H1 (cell line): ENCODE data around the gene AIF1. TPM values are rescaled to one million over a fixed set of nuclear protein-coding genes. Genes with fewer than 3 reads are reported as not detected.

Experiments
- CTCF ChIA-PET: fragments of 300-600 bp; sonication (Branson Sonifier 250); formaldehyde crosslinking; loops from one replicate; lab custom pipeline; 2021; ENCODE audit not compliant: partially characterized antibody; lab: Charles Lee
- POLR2A ChIA-PET: fragments of 300-600 bp; sonication (Branson Sonifier 250); formaldehyde crosslinking; loops from one replicate; lab custom pipeline; 2021; ENCODE audit warnings: inconsistent platforms; ENCODE audit not compliant: partially characterized antibody; lab: Charles Lee
- DNase-seq, 2 experiments: peaks; one replicate each; pipeline versions ENCODE4 v3.0.0 to v3.0.0-alpha.2; 2010 to 2022; ENCODE audit warnings: low spot score in 2 of 2, low read depth in 1 of 2, mixed read lengths in 1 of 2
- FAIRE-seq: peaks from 2 replicates; lab custom pipeline; 2011; peaks lifted over from hg19 to GRCh38; lab: Jason Lieb, UNC
- H2AFZ ChIP-seq: 2 replicates; pipeline ENCODE4 v1.8.1; 2012; ENCODE audit warnings: low read length, inconsistent platforms
- H2AK5ac ChIP-seq: 2 replicates; pipeline ENCODE4 v1.6.1; 2013; ENCODE audit warnings: low read depth, low read length
- H2BK120ac ChIP-seq: replicated peaks from 2 replicates; pipeline ENCODE3; 2013; ENCODE audit warnings: low read depth, low read length, inconsistent platforms
- H2BK12ac ChIP-seq: 2 replicates; pipeline ENCODE4 v1.6.1; 2013; ENCODE audit warnings: low read depth, low read length
- H2BK15ac ChIP-seq: 2 replicates; pipeline ENCODE4 v1.6.1; 2013; ENCODE audit warnings: low read length
- H2BK20ac ChIP-seq: 2 replicates; pipeline ENCODE4 v1.6.1; 2013; ENCODE audit warnings: low read length
- H2BK5ac ChIP-seq: 2 replicates; pipeline ENCODE4 v1.6.1; 2013; ENCODE audit warnings: low read depth, low read length
- H3K14ac ChIP-seq: 2 replicates; pipeline ENCODE4 v1.6.1; 2013; ENCODE audit warnings: inconsistent platforms; ENCODE audit not compliant: insufficient read length
- H3K18ac ChIP-seq: 2 replicates; pipeline ENCODE4 v1.6.1; 2013; ENCODE audit warnings: low read length; ENCODE audit errors: extremely low read depth
- H3K23ac ChIP-seq: 2 replicates; pipeline ENCODE4 v1.6.1; 2013; ENCODE audit warnings: inconsistent platforms; ENCODE audit not compliant: insufficient read length
- H3K23me2 ChIP-seq: 2 replicates; pipeline ENCODE4 v1.6.1; 2013; ENCODE audit warnings: low read depth, low read length
- H3K27ac ChIP-seq: 2 replicates; pipeline ENCODE4 v1.6.1; 2011; ENCODE audit warnings: low read depth, low read length, inconsistent platforms
- H3K27me3 ChIP-seq, 4 experiments: replicated peaks in 1 of 4; 1 replicate in 1 of 4; 2 replicates in 3 of 4; pipeline versions ENCODE4 v1.6.1 to v1.8.1; 2011 to 2013; ENCODE audit warnings: low read length in 3 of 4, mild to moderate bottlenecking in 3 of 4, inconsistent platforms in 2 of 4, mixed read lengths in 2 of 4, moderate library complexity in 1 of 4; ENCODE audit not compliant: control insufficient read depth in 3 of 4, insufficient read depth in 3 of 4; ENCODE audit errors: extremely low read depth in 1 of 4
- H3K36me3 ChIP-seq, 4 experiments: 2 replicates each; pipeline versions ENCODE4 v1.6.1 to v1.8.1; 2011 to 2013; ENCODE audit warnings: mild to moderate bottlenecking in 4 of 4, low read length in 3 of 4, moderate library complexity in 2 of 4, control low read depth in 1 of 4, inconsistent platforms in 1 of 4; ENCODE audit not compliant: insufficient read depth in 4 of 4, control insufficient read depth in 2 of 4
- H3K4ac ChIP-seq: replicated peaks from 2 replicates; pipeline ENCODE3; 2013; ENCODE audit warnings: low read length, low read depth, mixed read lengths, inconsistent platforms; ENCODE audit not compliant: insufficient read length
- H3K4me1 ChIP-seq, 4 experiments: replicated peaks in 1 of 4; 1 replicate in 1 of 4; 2 replicates in 3 of 4; pipeline versions ENCODE4 v1.6.1 to v1.8.1; 2011 to 2013; ENCODE audit warnings: low read length in 3 of 4, inconsistent platforms in 2 of 4, mixed read lengths in 1 of 4; ENCODE audit not compliant: insufficient read depth in 4 of 4, control insufficient read depth in 3 of 4
- H3K4me2 ChIP-seq, 2 experiments: 2 replicates each; pipeline versions ENCODE4 v1.6.1 to v1.8.1; 2011 to 2013; ENCODE audit warnings: low read depth in 2 of 2, low read length in 2 of 2, control low read depth in 1 of 2, inconsistent platforms in 1 of 2, mild to moderate bottlenecking in 1 of 2; ENCODE audit not compliant: insufficient read depth in 1 of 2
- H3K4me3 ChIP-seq, 4 experiments: fragments of 200-600, 300-600 bp in 1 of 4; sonication (generic), shearing (Covaris generic), sonication (Bioruptor Twin) in 1 of 4; 2 replicates each; pipeline versions ENCODE4 v1.5.1 to v1.8.1; 2011 to 2016; ENCODE audit warnings: low read length in 4 of 4, low read depth in 3 of 4, control low read depth in 2 of 4, inconsistent platforms in 2 of 4, mild to moderate bottlenecking in 2 of 4, mixed read lengths in 1 of 4, moderate library complexity in 1 of 4; ENCODE audit not compliant: insufficient read depth in 2 of 4; ENCODE audit errors: extremely low read depth in 1 of 4
- H3K56ac ChIP-seq: replicated peaks from 2 replicates; pipeline ENCODE3; 2013; ENCODE audit warnings: low read depth, mild to moderate bottlenecking, mixed read lengths, low read length, inconsistent platforms; ENCODE audit not compliant: insufficient read length
- H3K79me1 ChIP-seq: 2 replicates; pipeline ENCODE4 v1.6.1; 2013; ENCODE audit warnings: low read depth, low read length, control low read depth
- H3K79me2 ChIP-seq, 2 experiments: 2 replicates each; pipeline versions ENCODE4 v1.6.1 to v1.8.1; 2012 to 2013; ENCODE audit warnings: low read length in 2 of 2, mild to moderate bottlenecking in 2 of 2, inconsistent platforms in 1 of 2; ENCODE audit not compliant: insufficient read depth in 2 of 2, control insufficient read depth in 1 of 2
- H3K9ac ChIP-seq, 4 experiments: replicated peaks in 1 of 4; 1 replicate in 1 of 4; 2 replicates in 3 of 4; pipeline versions ENCODE4 v1.6.1 to v1.8.1; 2011 to 2013; ENCODE audit warnings: low read depth in 3 of 4, low read length in 3 of 4, control low read depth in 2 of 4, mild to moderate bottlenecking in 2 of 4, moderate library complexity in 2 of 4, inconsistent platforms in 1 of 4; ENCODE audit errors: extremely low read depth in 1 of 4
- H3K9me3 ChIP-seq, 2 experiments: 2 replicates each; pipeline versions ENCODE4 v1.6.1 to v1.8.1; 2012 to 2013; ENCODE audit warnings: mild to moderate bottlenecking in 2 of 2, moderate library complexity in 2 of 2, control low read depth in 1 of 2, inconsistent platforms in 1 of 2, low read depth in 1 of 2, low read length in 1 of 2, mixed read lengths in 1 of 2; ENCODE audit not compliant: insufficient read depth in 2 of 2
- H4K20me1 ChIP-seq, 2 experiments: replicated peaks in 1 of 2; 2 replicates each; pipeline versions ENCODE3 to v1.8.1; 2011 to 2013; ENCODE audit warnings: inconsistent platforms in 2 of 2, low read length in 2 of 2, mild to moderate bottlenecking in 1 of 2; ENCODE audit not compliant: insufficient read depth in 2 of 2, control insufficient read depth in 1 of 2
- H4K5ac ChIP-seq: 2 replicates; pipeline ENCODE4 v1.6.1; 2013; ENCODE audit warnings: low read length, low read depth, mixed read lengths, inconsistent platforms; ENCODE audit not compliant: insufficient read length
- H4K8ac ChIP-seq: 2 replicates; pipeline ENCODE4 v1.8.0; 2013; ENCODE audit warnings: mild to moderate bottlenecking, moderate library complexity, low read length, inconsistent platforms; ENCODE audit not compliant: insufficient read depth; ENCODE audit errors: extremely low read depth
- H4K91ac ChIP-seq: replicated peaks from 2 replicates; pipeline ENCODE3; 2013; ENCODE audit warnings: low read length, mixed read lengths, inconsistent platforms; ENCODE audit not compliant: insufficient read length
- CHD1 ChIP-seq: IDR thresholded peaks from 2 replicates; pipeline ENCODE4 v1.6.1; 2012; ENCODE audit warnings: low read depth, low read length, improper control_type of control experiment
- FOSL1 ChIP-seq: IDR thresholded peaks from 2 replicates; pipeline ENCODE4 v1.6.1; 2011; ENCODE audit warnings: mild to moderate bottlenecking, low read depth, low read length, moderate library complexity; ENCODE audit not compliant: insufficient read depth
- GABPA ChIP-seq: IDR thresholded peaks from 2 replicates; pipeline ENCODE4 v1.6.1; 2011; ENCODE audit warnings: mild to moderate bottlenecking, low read length, moderate library complexity, borderline replicate concordance; ENCODE audit not compliant: insufficient read depth
- HDAC2 ChIP-seq, 2 experiments: fragments of 300-600 bp in 1 of 2; sonication (generic) in 1 of 2; IDR thresholded peaks; 2 replicates each; pipeline ENCODE4 v1.6.1; 2011 to 2012; ENCODE audit warnings: low read depth in 2 of 2, low read length in 2 of 2, mild to moderate bottlenecking in 2 of 2, moderate library complexity in 2 of 2, borderline replicate concordance in 1 of 2, inconsistent platforms in 1 of 2
- MAFK ChIP-seq: IDR thresholded peaks from 2 replicates; pipeline ENCODE4 v1.6.1; 2012; ENCODE audit warnings: low read depth, mild to moderate bottlenecking, improper control_type of control experiment, low read length
- POLR2AphosphoS5 ChIP-seq: IDR thresholded peaks from 2 replicates; pipeline ENCODE4 v1.6.1; 2011; ENCODE audit warnings: low read depth, low read length
- POU5F1 ChIP-seq: IDR thresholded peaks from 2 replicates; pipeline ENCODE4 v1.6.1; 2011; ENCODE audit warnings: low read depth, mild to moderate bottlenecking, low read length, moderate library complexity
- RBBP5 ChIP-seq: IDR thresholded peaks from 2 replicates; pipeline ENCODE4 v1.7.1; 2012; ENCODE audit warnings: low read depth, mild to moderate bottlenecking, inconsistent platforms, low read length, moderate library complexity, borderline replicate concordance
- SP1 ChIP-seq: IDR thresholded peaks from 2 replicates; pipeline ENCODE4 v1.6.1; 2011; ENCODE audit warnings: low read depth, low read length
- SP2 ChIP-seq: IDR thresholded peaks from 2 replicates; pipeline ENCODE4 v1.6.1; 2012; ENCODE audit warnings: mild to moderate bottlenecking, low read length, inconsistent platforms
- TAF7 ChIP-seq: optimal IDR thresholded peaks from 2 replicates; pipeline ENCODE3; 2011; ENCODE audit warnings: low read depth, mild to moderate bottlenecking, inconsistent platforms, low read length, moderate library complexity, borderline replicate concordance
- TEAD4 ChIP-seq: IDR thresholded peaks from 2 replicates; pipeline ENCODE4 v1.6.1; 2012; ENCODE audit warnings: low read depth, low read length, inconsistent platforms, mixed read lengths
- USF2 ChIP-seq: IDR thresholded peaks from 2 replicates; pipeline ENCODE4 v1.6.1; 2011; ENCODE audit warnings: low read length, improper control_type of control experiment
- WGBS, 2 experiments: shearing (Covaris generic) in 1 of 2; methylation state at CpG; one replicate each; pipeline versions ENCODE4 v1.1.6 to v1.1.7; 2013 to 2015; ENCODE audit warnings: low lambda C conversion rate in 2 of 2, mixed read lengths in 2 of 2, inconsistent platforms in 1 of 2, low coverage in 1 of 2, missing lambda C conversion rate in 1 of 2; ENCODE audit not compliant: insufficient replicate concordance in 2 of 2, insufficient coverage in 1 of 2, insufficient read length in 1 of 2; ENCODE audit errors: extremely low coverage in 1 of 2, missing lambda C conversion rate in 1 of 2; 5-methylcytosine and 5-hydroxymethylcytosine counted together
- polyA plus RNA-seq, 7 experiments: library from polyadenylated mRNA; depleted of rRNA in 3 of 7; stranded (reverse) in 5 of 7; unstranded in 2 of 7; fragments of >200 nt in 5 of 7; fragments of 200-250 nt in 2 of 7; gene quantifications; 1 replicate in 5 of 7; 2 replicates in 1 of 7; 4 replicates in 1 of 7; pipeline versions ENCODE4 v1.2.1 to v1.2.3, GENCODE V29; 2011 to 2013; ENCODE audit warnings: missing spikeins in 2 of 7, mixed read lengths in 2 of 7
- total RNA-seq: library from RNA; stranded (reverse); fragmentation: NEBNext Ultra II Directional; extraction: Animal tissue kit (Norgen Biotek cat#: 25700); gene quantifications from 2 replicates; pipeline ENCODE4 v1.2.1, GENCODE V29; 2021

The AIF1 gene
- total and polyA plus RNA-seq, 2 of the 8 experiments (the other 6 are each of a cell fraction or from before 2014, with no cell fraction given), result 6.3 to 9.8 TPM

GRCh38 chr6:31624070-31624469 lies 9.0 kb downstream of the AIF1 start:
- Histone ChIP-seq H3K27me3 (no peaks in the 10 kb centered on the region), H3K79me2 (peaks cover 24 to 46% of the 10 kb centered on the region in 2 experiments)
- POLR2A ChIA-PET, result interaction anchor here (0.6 to 34.9 kb wide), 6 partner anchors 15 to 92 kb away, joined by 3 to 883 read pairs (median 105); partner anchors contain the start of genes APOM, ATP6V1G2, BAG6 and C6orf47
- no peak for TF ChIP-seq SP1
- no peak for TF ChIP-seq MAFK
- TF ChIP-seq HDAC2 (IDR thresholded peaks at IDR 0.05; ENCODE audit: borderline replicate concordance in 1 of 2, low read depth in 2 of 2, low read length in 2 of 2), result no peak
- TF ChIP-seq TEAD4, result no peak
- no peak for TF ChIP-seq POLR2AphosphoS5
- TF ChIP-seq SP2, result no peak
- no peak for TF ChIP-seq USF2
- TF ChIP-seq FOSL1, result no peak
- TF ChIP-seq POU5F1, result no peak
- TF ChIP-seq CHD1, result no peak
- TF ChIP-seq GABPA, result no peak
- no peak for TF ChIP-seq RBBP5
- no peak for TF ChIP-seq TAF7

More at GRCh38 chr6:31624070-31624469, 9.0 kb downstream of the AIF1 start:
- Histone ChIP-seq H2BK15ac (no peak overlapping the region), H3K18ac (no peak overlapping the region), H2BK120ac (no peak overlapping the region), H3K23ac (no peak overlapping the region), H2AK5ac (no peak overlapping the region), H3K36me3 (peaks cover 58 to 72% (median 62%) of the 10 kb centered on the region in 4 experiments), H3K4me3 (no peak overlapping the region), H3K4me2 (no peak overlapping the region), H3K4me1 (peaks cover 0 to 2% (median 0%) of the 10 kb centered on the region in 4 experiments; a peak in 1 of 7 replicates), H3K9ac (no peak overlapping the region), H3K9me3 (no peaks in the 10 kb centered on the region), H3K4ac (no peak overlapping the region), H2AFZ (no peak overlapping the region), H2BK12ac (no peak overlapping the region), H2BK20ac (no peak overlapping the region), H3K23me2 (peaks cover 5% of the 10 kb centered on the region; the same call in 1 of the 2 replicates), H4K20me1 (peaks cover 4 to 21% of the 10 kb centered on the region in 2 experiments), H2BK5ac (no peak overlapping the region), H3K27ac (no peak overlapping the region), H3K56ac (no peak overlapping the region), H4K5ac (no peak overlapping the region), H3K14ac (no peak overlapping the region), H3K79me1 (peaks cover 15% of the 10 kb centered on the region; the same call in 1 of the 2 replicates), H4K91ac (no peak overlapping the region), H4K8ac (peak overlapping the region; percentile 59; the same call in 1 of the 2 replicates)
- 97% methylated on average over 10 of the region's 10 CpGs; no CpG with 5 or more reads in 1 of the 2 experiments for WGBS, 2 experiments
- no peak for FAIRE-seq
- CTCF ChIA-PET, result interaction anchor here (0.6 to 2.7 kb wide), 2 partner anchors 77 to 117 kb away, joined by 3 to 9 read pairs; partner anchors contain the start of genes ATP6V1G2 and NFKBIL1
- no peak for DNase-seq
